HepG2 (cell line): ENCODE results near the gene HOXD12. TPM values are rescaled to one million over a fixed set of nuclear protein-coding genes. Genes with fewer than 3 reads are reported as not detected.

ENCODE experiments used
- CEBPG ChIP-seq: IDR thresholded peaks from 2 replicates; pipeline ENCODE4 v1.6.1; 2016
- DR1 ChIP-seq: sonication (generic); formaldehyde crosslinking; IDR thresholded peaks from 2 replicates; pipeline ENCODE4 v1.8.0; 2021; ENCODE audit warnings: mild to moderate bottlenecking, missing genetic modification reagents, inconsistent platforms
- ESRRA ChIP-seq: sonication (generic); formaldehyde crosslinking; IDR thresholded peaks from 2 replicates; pipeline ENCODE4 v1.5.1; 2020; ENCODE audit warnings: mild to moderate bottlenecking, low read depth, missing genetic modification reagents
- HNF4G ChIP-seq, 2 experiments: sonication (generic) in 1 of 2; formaldehyde crosslinking in 1 of 2; IDR thresholded peaks; 2 replicates each; pipeline versions ENCODE4 v1.4.0 to v1.6.1; 2011 to 2020; ENCODE audit warnings: borderline replicate concordance in 2 of 2, low read depth in 2 of 2, mild to moderate bottlenecking in 2 of 2, low read length in 1 of 2, missing genetic modification reagents in 1 of 2, moderate library complexity in 1 of 2
- JDP2 ChIP-seq: sonication (generic); formaldehyde crosslinking; IDR thresholded peaks from 2 replicates; pipeline ENCODE4 v1.8.1; 2022; ENCODE audit warnings: missing genetic modification reagents, borderline replicate concordance
- KDM3A ChIP-seq: IDR thresholded peaks from 2 replicates; pipeline ENCODE4 v1.6.1; 2018; ENCODE audit warnings: low read depth, missing compliant biosample characterization
- KDM5B ChIP-seq: sonication (generic); formaldehyde crosslinking; IDR thresholded peaks from 2 replicates; pipeline ENCODE4 v1.4.0; 2020; ENCODE audit warnings: missing genetic modification reagents, mild to moderate bottlenecking, borderline replicate concordance
- PHF21A ChIP-seq: sonication (generic); formaldehyde crosslinking; IDR thresholded peaks from 2 replicates; pipeline ENCODE4 v1.5.0; 2020; ENCODE audit warnings: mild to moderate bottlenecking, missing genetic modification reagents
- POLR2AphosphoS2 ChIP-seq: IDR thresholded peaks from 2 replicates; pipeline ENCODE4 v1.6.1; 2011; ENCODE audit warnings: low read depth, low read length, improper control_type of control experiment
- RBFOX2 ChIP-seq: fragments of 200-400 bp; formaldehyde crosslinking; IDR thresholded peaks from 2 replicates; pipeline ENCODE4 v1.6.1; 2017; ENCODE audit warnings: low read depth, mild to moderate bottlenecking, low read length
- RBM22 ChIP-seq: fragments of 200-400 bp; formaldehyde crosslinking; optimal IDR thresholded peaks from 2 replicates; pipeline ENCODE3; 2017; ENCODE audit warnings: mild to moderate bottlenecking, low read length, moderate library complexity
- SRSF4 ChIP-seq: fragments of 200-400 bp; formaldehyde crosslinking; IDR thresholded peaks from one replicate; pipeline ENCODE4 v1.6.1; 2018; ENCODE audit warnings: mild to moderate bottlenecking, low read depth, low read length, moderate library complexity; ENCODE audit not compliant: poor library complexity, severe bottlenecking
- ZFP37 ChIP-seq: sonication (generic); formaldehyde crosslinking; IDR thresholded peaks from 2 replicates; pipeline ENCODE4 v1.4.0; 2020; ENCODE audit warnings: missing genetic modification reagents, borderline replicate concordance
- ZNF367 ChIP-seq: sonication (generic); formaldehyde crosslinking; IDR thresholded peaks from 2 replicates; pipeline ENCODE4 v1.4.0; 2020; ENCODE audit warnings: missing genetic modification reagents, borderline replicate concordance
- ZNF383 ChIP-seq: sonication (generic); formaldehyde crosslinking; IDR thresholded peaks from 2 replicates; pipeline ENCODE4 v1.4.0; 2020; ENCODE audit warnings: missing genetic modification reagents, mild to moderate bottlenecking, borderline replicate concordance
- ZNF501 ChIP-seq: sonication (generic); formaldehyde crosslinking; IDR thresholded peaks from 2 replicates; pipeline ENCODE4 v1.5.1; 2020; ENCODE audit warnings: mild to moderate bottlenecking, moderate library complexity, missing genetic modification reagents
- ZNF543 ChIP-seq: sonication (generic); formaldehyde crosslinking; IDR thresholded peaks from 2 replicates; pipeline ENCODE4 v1.4.0; 2020; ENCODE audit warnings: mild to moderate bottlenecking, missing genetic modification reagents
- ZNF670 ChIP-seq: sonication (generic); formaldehyde crosslinking; IDR thresholded peaks from 2 replicates; pipeline ENCODE4 v1.8.0; 2022; ENCODE audit warnings: mild to moderate bottlenecking, missing genetic modification reagents, borderline replicate concordance
- ZNF841 ChIP-seq: sonication (generic); formaldehyde crosslinking; IDR thresholded peaks from 2 replicates; pipeline ENCODE4 v1.8.1; 2023; ENCODE audit warnings: missing genetic modification reagents, borderline replicate concordance
- ZSCAN25 ChIP-seq: sonication (generic); formaldehyde crosslinking; IDR thresholded peaks from 2 replicates; pipeline ENCODE4 v1.8.0; 2022; ENCODE audit warnings: mild to moderate bottlenecking, missing genetic modification reagents
- polyA plus RNA-seq, 8 experiments: library from polyadenylated mRNA; depleted of rRNA in 3 of 8; stranded (reverse) in 7 of 8; unstranded in 1 of 8; fragments of >200 nt; fragmentation: Illumina TruSeq in 4 of 8; extraction: Trizol in 4 of 8; gene quantifications; 2 replicates each; pipeline versions ENCODE4 v1.2.1 to v1.2.3, GENCODE V29; 2011 to 2016; ENCODE audit warnings: low read depth in 4 of 8, missing spikeins in 1 of 8, mixed read lengths in 1 of 8; ENCODE audit not compliant: insufficient read depth in 1 of 8
- total RNA-seq, 5 experiments: library from RNA; depleted of rRNA; stranded (reverse); fragments of >200 nt; fragmentation: Illumina TruSeq; extraction: Trizol; gene quantifications; 2 replicates each; pipeline ENCODE4 v1.2.3, GENCODE V29; 2016; ENCODE audit warnings: low read depth in 1 of 5
- TF ChIP-seq, protein P1 (sequence below): sonication (generic); formaldehyde crosslinking; IDR thresholded peaks from 2 replicates; pipeline ENCODE4 v1.8.1; 2023; ENCODE audit warnings: mild to moderate bottlenecking, inconsistent platforms, moderate library complexity, missing genetic modification reagents, borderline replicate concordance
- TF ChIP-seq, protein P2 (sequence below): sonication (generic); formaldehyde crosslinking; IDR thresholded peaks from 2 replicates; pipeline ENCODE4 v1.5.1; 2020; ENCODE audit warnings: mild to moderate bottlenecking, missing genetic modification reagents, moderate library complexity
- TF ChIP-seq, protein P3 (sequence below): sonication (generic); formaldehyde crosslinking; IDR thresholded peaks from 2 replicates; pipeline ENCODE4 v1.8.0; 2022; ENCODE audit warnings: mild to moderate bottlenecking, missing genetic modification reagents
- TF ChIP-seq, protein P4 (sequence below): sonication (generic); formaldehyde crosslinking; IDR thresholded peaks from 2 replicates; pipeline ENCODE4 v1.4.0; 2020; ENCODE audit warnings: low read depth, mild to moderate bottlenecking, missing genetic modification reagents

HOXD12 gene
- total and polyA plus RNA-seq, 2 of the 13 experiments (the other 11 are each of a cell fraction or from before 2014, with no cell fraction given) = not detected

DNA sequence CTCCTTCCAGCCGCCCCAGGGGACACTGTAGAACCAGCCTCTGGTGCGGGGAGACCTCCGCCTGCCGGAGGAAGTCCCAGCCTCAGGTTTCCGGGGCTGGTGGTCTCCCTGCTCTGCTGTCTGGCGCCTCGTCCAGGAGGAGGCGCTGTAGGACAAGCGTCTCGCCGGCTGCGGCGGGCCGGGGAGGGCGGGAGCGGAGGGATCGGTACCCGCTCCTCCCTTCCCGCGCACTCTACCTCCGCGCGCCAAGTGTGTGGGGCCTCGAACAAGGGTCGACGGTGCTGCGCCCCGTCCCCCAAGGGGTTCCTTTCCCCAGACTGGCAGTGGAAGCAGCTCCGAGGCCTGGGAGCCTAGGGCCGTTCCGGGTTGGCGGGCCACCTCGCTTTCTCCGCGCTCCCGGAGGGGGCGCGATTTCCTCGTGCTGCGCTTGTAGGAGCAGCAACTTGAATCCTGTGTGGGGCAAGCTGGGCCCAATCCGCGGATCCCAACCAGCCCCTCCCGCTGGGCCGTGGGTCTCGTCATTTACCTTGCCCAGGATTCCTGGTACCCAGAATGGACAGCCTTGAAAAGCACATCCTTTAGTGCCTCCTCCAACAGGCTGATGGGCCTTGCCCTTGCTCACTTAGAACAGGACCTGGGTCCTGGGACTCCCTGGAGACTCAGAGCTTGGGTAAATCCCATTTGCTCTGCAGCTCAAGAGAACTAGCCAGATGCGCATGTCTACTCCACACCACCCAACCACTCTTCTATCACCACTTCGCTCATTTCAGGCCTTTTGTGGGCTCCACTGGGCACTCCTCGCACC lies 41.1 kb downstream of the HOXD12 start (continued):
- TF ChIP-seq, protein P1, sequence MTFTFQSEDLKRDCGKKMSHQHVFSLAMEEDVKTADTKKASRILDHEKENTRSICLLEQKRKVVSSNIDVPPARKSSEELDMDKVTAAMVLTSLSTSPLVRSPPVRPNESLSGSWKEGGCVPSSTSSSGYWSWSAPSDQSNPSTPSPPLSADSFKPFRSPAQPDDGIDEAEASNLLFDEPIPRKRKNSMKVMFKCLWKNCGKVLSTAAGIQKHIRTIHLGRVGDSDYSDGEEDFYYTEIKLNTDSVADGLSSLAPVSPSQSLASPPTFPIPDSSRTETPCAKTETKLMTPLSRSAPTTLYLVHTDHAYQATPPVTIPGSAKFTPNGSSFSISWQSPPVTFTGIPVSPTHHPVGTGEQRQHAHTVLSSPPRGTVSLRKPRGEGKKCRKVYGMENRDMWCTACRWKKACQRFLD = peak; percentile 72; the same call in 1 of the 2 replicates
- TF ChIP-seq JDP2 = no peak
- TF ChIP-seq RBM22 = no peak
- TF ChIP-seq ZNF670 (CRISPR knock-in tag) = no peak
- TF ChIP-seq ZNF383 (CRISPR knock-in tag) = no peak
- TF ChIP-seq ZNF501 (CRISPR knock-in tag) = peak; percentile 79; the same call in 1 of the 2 replicates
- TF ChIP-seq ZFP37 (CRISPR knock-in tag) = no peak
- TF ChIP-seq KDM5B (CRISPR knock-in tag) = peak; percentile 88; the same call in 1 of the 2 replicates
- no peak; the same call in 1 of the 2 replicates for TF ChIP-seq ZNF543 (CRISPR knock-in tag)
- TF ChIP-seq, protein P2, sequence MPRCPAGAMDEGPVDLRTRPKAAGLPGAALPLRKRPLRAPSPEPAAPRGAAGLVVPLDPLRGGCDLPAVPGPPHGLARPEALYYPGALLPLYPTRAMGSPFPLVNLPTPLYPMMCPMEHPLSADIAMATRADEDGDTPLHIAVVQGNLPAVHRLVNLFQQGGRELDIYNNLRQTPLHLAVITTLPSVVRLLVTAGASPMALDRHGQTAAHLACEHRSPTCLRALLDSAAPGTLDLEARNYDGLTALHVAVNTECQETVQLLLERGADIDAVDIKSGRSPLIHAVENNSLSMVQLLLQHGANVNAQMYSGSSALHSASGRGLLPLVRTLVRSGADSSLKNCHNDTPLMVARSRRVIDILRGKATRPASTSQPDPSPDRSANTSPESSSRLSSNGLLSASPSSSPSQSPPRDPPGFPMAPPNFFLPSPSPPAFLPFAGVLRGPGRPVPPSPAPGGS = peak; percentile 83; the same call in 1 of the 2 replicates
- TF ChIP-seq ZNF841 (CRISPR knock-in tag) = no peak
- TF ChIP-seq, protein P3, sequence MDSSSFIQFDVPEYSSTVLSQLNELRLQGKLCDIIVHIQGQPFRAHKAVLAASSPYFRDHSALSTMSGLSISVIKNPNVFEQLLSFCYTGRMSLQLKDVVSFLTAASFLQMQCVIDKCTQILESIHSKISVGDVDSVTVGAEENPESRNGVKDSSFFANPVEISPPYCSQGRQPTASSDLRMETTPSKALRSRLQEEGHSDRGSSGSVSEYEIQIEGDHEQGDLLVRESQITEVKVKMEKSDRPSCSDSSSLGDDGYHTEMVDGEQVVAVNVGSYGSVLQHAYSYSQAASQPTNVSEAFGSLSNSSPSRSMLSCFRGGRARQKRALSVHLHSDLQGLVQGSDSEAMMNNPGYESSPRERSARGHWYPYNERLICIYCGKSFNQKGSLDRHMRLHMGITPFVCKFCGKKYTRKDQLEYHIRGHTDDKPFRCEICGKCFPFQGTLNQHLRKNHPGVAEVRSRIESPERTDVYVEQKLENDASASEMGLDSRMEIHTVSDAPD = no peak
- no peak for TF ChIP-seq POLR2AphosphoS2
- TF ChIP-seq KDM3A (CRISPR knock-in tag) = peak; percentile 99; the same call in 1 of the 2 replicates
- no peak for TF ChIP-seq PHF21A (CRISPR knock-in tag)
- TF ChIP-seq ESRRA (CRISPR knock-in tag) = no peak
- no peak for TF ChIP-seq CEBPG
- TF ChIP-seq DR1 (CRISPR knock-in tag) = no peak; the same call in 1 of the 2 replicates
- peak; percentile 53; the same call in 1 of the 2 replicates for TF ChIP-seq ZSCAN25 (CRISPR knock-in tag)
- no peak for TF ChIP-seq SRSF4
- TF ChIP-seq ZNF367 (CRISPR knock-in tag) = no peak
- TF ChIP-seq HNF4G (IDR thresholded peaks at IDR 0.05; ENCODE audit: borderline replicate concordance, low read depth, low read length) = no peak
- no peak for TF ChIP-seq HNF4G (CRISPR knock-in tag; IDR thresholded peaks at IDR 0.05; ENCODE audit: borderline replicate concordance, low read depth)
- TF ChIP-seq RBFOX2 = no peak
- TF ChIP-seq, protein P4, sequence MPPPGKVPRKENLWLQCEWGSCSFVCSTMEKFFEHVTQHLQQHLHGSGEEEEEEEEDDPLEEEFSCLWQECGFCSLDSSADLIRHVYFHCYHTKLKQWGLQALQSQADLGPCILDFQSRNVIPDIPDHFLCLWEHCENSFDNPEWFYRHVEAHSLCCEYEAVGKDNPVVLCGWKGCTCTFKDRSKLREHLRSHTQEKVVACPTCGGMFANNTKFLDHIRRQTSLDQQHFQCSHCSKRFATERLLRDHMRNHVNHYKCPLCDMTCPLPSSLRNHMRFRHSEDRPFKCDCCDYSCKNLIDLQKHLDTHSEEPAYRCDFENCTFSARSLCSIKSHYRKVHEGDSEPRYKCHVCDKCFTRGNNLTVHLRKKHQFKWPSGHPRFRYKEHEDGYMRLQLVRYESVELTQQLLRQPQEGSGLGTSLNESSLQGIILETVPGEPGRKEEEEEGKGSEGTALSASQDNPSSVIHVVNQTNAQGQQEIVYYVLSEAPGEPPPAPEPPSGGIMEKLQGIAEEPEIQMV (CRISPR knock-in tag) = peak; percentile 82; the same call in 1 of the 2 replicates
